ENCODE data around the gene ULK1. TPM values are rescaled to one million over a fixed set of nuclear protein-coding genes. Genes with fewer than 3 reads are reported as not detected.

Gene ULK1
- total RNA-seq, 1 donor from 2014 or later: 4.9 TPM

GRCh38 chr12:131921866-131922769 is 27.7 kb downstream of the ULK1 start:
- no peaks in the 10 kb centered on the region for H3K36me3 ChIP-seq
- no peak overlapping the region for H3K27ac ChIP-seq
- no peaks in the 10 kb centered on the region for H3K4me1 ChIP-seq
- no peak overlapping the region for H3K4me3 ChIP-seq
- TF ChIP-seq EZH2phosphoT487 (IDR thresholded peaks at IDR 0.05): no peak
- no peak for TF ChIP-seq EZH2 (IDR thresholded peaks at IDR 0.05)
- no peak for TF ChIP-seq CTCF (IDR thresholded peaks at IDR 0.05)
- H3K4me3 Mint-ChIP-seq: no peak overlapping the region
- H3K4me2 ChIP-seq: no peak overlapping the region
- no peak overlapping the region for H3K27ac Mint-ChIP-seq
- peaks cover 2% of the 10 kb centered on the region for H3K36me3 Mint-ChIP-seq
- H3F3A ChIP-seq (ENCODE audit: low read depth): no peaks in the 10 kb centered on the region
- H3K9ac ChIP-seq: no peak overlapping the region
- no peaks in the 10 kb centered on the region for H3K9me3 ChIP-seq (ENCODE audit: low read depth)
- H4K20me1 ChIP-seq (ENCODE audit: low read depth): no peaks in the 10 kb centered on the region
- DNase-seq (ENCODE audit: low spot score): no peak
- H3K27me3 Mint-ChIP-seq (ENCODE audit: insufficient read depth, low read depth): no peaks in the 10 kb centered on the region
- H3K79me2 ChIP-seq (ENCODE audit: low read depth): no peaks in the 10 kb centered on the region
- no peaks in the 10 kb centered on the region for H3K4me1 Mint-ChIP-seq
- no peak overlapping the region for H2AFZ ChIP-seq (replicated peaks)
- no peaks in the 10 kb centered on the region for H3K27me3 ChIP-seq
- no peaks in the 10 kb centered on the region for H3K9me3 Mint-ChIP-seq

- H2AFZ ChIP-seq (replicated peaks): no peak overlapping the region
- no peaks in the 10 kb centered on the region for H3K4me1 ChIP-seq
- TF ChIP-seq CTCF (IDR thresholded peaks at IDR 0.05): no peak
- no peak for TF ChIP-seq EZH2phosphoT487 (IDR thresholded peaks at IDR 0.05)
- no peak for TF ChIP-seq EZH2 (IDR thresholded peaks at IDR 0.05)
- no peak overlapping the region for H3K4me3 Mint-ChIP-seq
- H3K36me3 ChIP-seq: no peaks in the 10 kb centered on the region
- H3K4me1 Mint-ChIP-seq: peaks cover 2% of the 10 kb centered on the region
- no peaks in the 10 kb centered on the region for H3K79me2 ChIP-seq (ENCODE audit: low read depth)
- no peaks in the 10 kb centered on the region for H3K27me3 Mint-ChIP-seq (ENCODE audit: insufficient read depth, low read depth)
- no peak for DNase-seq (ENCODE audit: low spot score)
- H3K9me3 ChIP-seq (ENCODE audit: low read depth): no peaks in the 10 kb centered on the region
- H3K27ac Mint-ChIP-seq: no peak overlapping the region
- peaks cover 4% of the 10 kb centered on the region for H3K36me3 Mint-ChIP-seq
- no peak overlapping the region for H3K9ac ChIP-seq
- no peaks in the 10 kb centered on the region for H4K20me1 ChIP-seq (ENCODE audit: low read depth)
- H3K4me2 ChIP-seq: no peak overlapping the region
- H3F3A ChIP-seq (ENCODE audit: low read depth): no peaks in the 10 kb centered on the region
- peaks cover 3% of the 10 kb centered on the region for H3K9me3 Mint-ChIP-seq
- H3K4me3 ChIP-seq: no peak overlapping the region
- peaks cover 1% of the 10 kb centered on the region for H3K27me3 ChIP-seq
- H3K27ac ChIP-seq: no peak overlapping the region
These were observed 28.4 kb downstream of the ULK1 start for GRCh38 chr12:131922772-131923171.

DNA sequence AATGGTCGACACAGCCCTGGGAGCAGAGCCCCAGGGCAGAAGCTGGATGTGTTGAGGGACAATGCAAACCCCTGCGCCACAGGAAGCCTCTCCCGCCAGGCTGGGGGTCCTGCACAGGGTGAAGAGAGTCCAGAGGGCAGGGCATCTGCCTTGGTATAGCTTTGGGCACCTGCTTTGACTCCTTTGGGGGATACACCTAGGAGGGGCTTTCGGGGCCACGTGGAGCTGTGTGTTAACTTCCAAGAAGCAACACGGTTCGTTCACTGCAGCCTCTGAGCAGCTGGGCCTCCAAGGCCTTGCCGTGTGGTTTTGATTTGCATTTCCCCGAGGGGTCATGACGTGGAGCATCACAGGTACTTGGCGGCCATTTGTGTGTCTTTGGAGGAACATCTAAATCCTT is 28.8 kb downstream of the ULK1 start:
- H3K4me3 ChIP-seq: no peak overlapping the region
- no peaks in the 10 kb centered on the region for H3K36me3 ChIP-seq
- no peaks in the 10 kb centered on the region for H3K4me1 ChIP-seq
- no peaks in the 10 kb centered on the region for H3F3A ChIP-seq (ENCODE audit: low read depth)
- no peak overlapping the region for H3K4me3 Mint-ChIP-seq
- peaks cover 7% of the 10 kb centered on the region for H3K36me3 Mint-ChIP-seq
- peaks cover 6% of the 10 kb centered on the region for H3K27me3 ChIP-seq
- peaks cover 5% of the 10 kb centered on the region for H3K4me1 Mint-ChIP-seq
- H4K20me1 ChIP-seq (ENCODE audit: low read depth): no peaks in the 10 kb centered on the region
- H3K79me2 ChIP-seq (ENCODE audit: low read depth): no peaks in the 10 kb centered on the region
- no peaks in the 10 kb centered on the region for H3K27me3 Mint-ChIP-seq (ENCODE audit: insufficient read depth, low read depth)
- H3K9me3 ChIP-seq (ENCODE audit: low read depth): no peaks in the 10 kb centered on the region
- no peak overlapping the region for H3K27ac Mint-ChIP-seq
- no peak overlapping the region for H3K9ac ChIP-seq
- H3K27ac ChIP-seq: no peak overlapping the region
- no peak overlapping the region for H2AFZ ChIP-seq (replicated peaks)
- TF ChIP-seq EZH2 (IDR thresholded peaks at IDR 0.05): no peak
- no peak for TF ChIP-seq CTCF (IDR thresholded peaks at IDR 0.05)
- TF ChIP-seq EZH2phosphoT487 (IDR thresholded peaks at IDR 0.05): no peak
- peaks cover 6% of the 10 kb centered on the region for H3K9me3 Mint-ChIP-seq
- no peak for DNase-seq (ENCODE audit: low spot score)
- H3K4me2 ChIP-seq: no peak overlapping the region
